Stimulated activated CD8-positive, alpha-beta memory T cell treated with anti-CD3 and anti-CD28 coated beads, Interleukin-4, amount 100 ng/mL, for 4 hours (primary cell): ENCODE measurements around the gene NKX6-1.

Source experiments
- DNase-seq, 2 donors: peaks; one replicate each; pipeline ENCODE4 v3.0.0-alpha.2; 2020; ENCODE audit warnings: low read depth in 2 of 2, low spot score in 1 of 2

NKX6-1 gene

DNA sequence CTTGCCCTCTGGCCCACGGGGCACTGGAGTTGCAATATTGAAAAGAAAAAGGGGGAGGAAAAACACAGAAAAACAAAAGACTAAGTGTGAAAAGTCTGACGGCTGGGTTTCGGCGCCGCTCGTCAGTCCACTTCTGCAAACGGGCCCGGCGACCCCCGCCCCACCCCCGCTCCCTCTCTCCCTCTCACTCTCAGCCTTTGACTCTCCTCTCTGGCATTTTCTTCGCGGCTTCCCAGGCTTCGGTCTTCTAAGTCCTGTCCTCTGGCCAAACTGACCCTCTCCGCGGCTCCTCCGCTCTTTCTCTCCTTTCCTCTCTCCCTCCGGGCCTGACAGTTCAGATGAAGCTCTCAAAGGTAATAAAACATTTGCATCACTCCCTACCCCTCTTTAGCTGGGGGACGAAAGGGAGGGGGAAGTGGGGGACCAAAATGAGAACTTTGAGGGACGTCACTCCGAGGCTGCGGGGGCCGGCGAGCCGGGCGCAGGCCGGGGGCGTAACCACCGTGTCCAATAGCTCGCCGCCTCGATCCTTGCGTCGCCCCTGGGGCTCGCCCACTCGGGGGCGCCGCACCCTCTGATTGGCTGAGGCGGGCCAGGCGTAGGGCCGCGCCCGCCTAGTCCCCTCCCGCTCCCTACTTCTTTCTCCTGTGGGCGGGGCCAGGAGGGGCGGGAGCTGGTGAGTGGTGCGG is at the start of gene NKX6-1:
Gene NKX6-1 (minus strand): TSS at position 358 of the 689 bp plus-strand sequence. CDS start 1,064 bp downstream, outside the sequence.
- DNase-seq: no peak

DNA sequence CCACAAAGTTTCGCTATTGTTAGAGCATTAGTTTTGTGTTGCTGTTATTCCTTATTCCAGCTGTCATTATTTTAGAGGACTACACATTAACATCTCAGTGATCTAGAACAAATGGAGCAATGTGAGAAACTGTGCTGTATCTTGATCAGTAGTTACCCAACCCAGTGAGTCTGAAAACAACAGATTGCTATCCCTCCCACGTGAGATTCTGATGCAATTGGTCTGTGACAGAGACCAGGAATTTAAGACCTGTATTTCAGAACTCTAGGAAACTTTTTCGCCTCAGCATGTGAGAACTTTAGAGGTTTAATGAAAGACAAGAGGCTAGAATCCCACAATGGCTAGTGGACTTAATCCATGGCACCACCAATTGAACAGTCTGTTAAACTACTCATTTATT is 48.1 kb upstream of the NKX6-1 start:
- no peak for DNase-seq

DNA sequence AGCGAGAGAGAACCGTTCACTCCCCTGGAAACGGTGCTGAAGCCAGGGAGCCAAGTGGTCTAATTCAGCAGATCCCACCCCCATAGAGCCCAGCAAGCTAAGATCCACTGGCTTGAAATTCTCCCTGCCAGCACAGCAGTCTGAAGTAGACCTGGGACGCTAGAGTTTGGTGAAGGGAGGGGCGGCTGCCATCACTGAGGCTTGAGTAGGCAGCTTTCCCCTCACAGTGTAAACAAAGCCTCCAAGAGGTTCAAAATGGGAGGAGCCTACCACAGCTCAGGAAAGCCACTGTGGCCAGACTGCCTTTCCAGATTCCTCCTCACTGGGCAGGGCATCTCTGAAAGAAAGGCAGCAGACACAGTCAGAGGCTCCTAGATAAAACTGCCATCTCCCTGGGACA is 46.0 kb upstream of the NKX6-1 start:
- no peak for DNase-seq

GRCh38 chr4:84535901-84536300 is 36.8 kb upstream of the NKX6-1 start:
- DNase-seq: no peak

- no peak for DNase-seq
These were observed 32.6 kb upstream of the NKX6-1 start for GRCh38 chr4:84531689-84532088.

GRCh38 chr4:84530871-84531270 is 31.8 kb upstream of the NKX6-1 start:
- DNase-seq: no peak

DNA sequence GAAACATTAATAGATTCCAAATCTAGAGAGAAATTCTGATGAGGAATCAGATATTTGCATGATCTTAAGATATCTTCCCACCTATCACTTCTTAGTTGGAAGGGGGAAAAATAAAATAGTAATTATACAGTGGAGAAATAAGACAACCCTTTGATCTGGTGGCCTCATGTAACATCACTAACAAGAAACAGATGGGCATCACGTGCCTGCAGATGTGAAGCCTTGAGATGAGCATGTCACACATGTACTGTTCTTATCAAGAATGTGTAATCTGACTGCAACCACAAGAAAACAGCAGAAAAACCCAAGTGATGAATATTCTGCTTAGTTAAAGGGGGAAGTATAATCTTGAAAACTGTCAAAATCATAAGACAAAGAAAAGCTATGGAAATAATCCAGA is 31.4 kb upstream of the NKX6-1 start:
- no peak for DNase-seq

GRCh38 chr4:84529169-84529751 is 30.2 kb upstream of the NKX6-1 start:
- no peak for DNase-seq

GRCh38 chr4:84527391-84527790 is 28.3 kb upstream of the NKX6-1 start:
- no peak for DNase-seq

- DNase-seq: no peak
These were observed 16.0 kb upstream of the NKX6-1 start for GRCh38 chr4:84515075-84515474.

GRCh38 chr4:84512277-84512676 is 13.2 kb upstream of the NKX6-1 start:
- DNase-seq: no peak

DNA sequence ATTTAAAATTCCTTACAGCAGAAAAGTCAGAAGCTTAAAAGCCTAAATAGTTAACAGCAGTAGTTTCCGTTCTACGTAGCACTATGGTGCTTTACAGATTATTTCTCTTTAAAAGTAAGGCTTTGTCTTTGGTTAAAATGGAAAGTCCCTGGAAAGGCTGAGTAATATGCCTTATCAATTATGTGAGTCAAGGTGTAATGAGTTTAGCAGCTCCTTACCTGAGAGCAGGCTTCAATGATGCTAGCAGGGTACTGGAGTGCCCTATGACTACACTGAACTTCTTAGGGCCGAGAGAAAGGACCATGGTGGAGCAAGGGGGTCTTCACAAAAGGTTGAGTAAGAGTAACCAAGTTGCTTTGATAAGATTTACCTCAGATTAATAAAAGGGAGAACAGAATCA is 12.6 kb upstream of the NKX6-1 start:
- DNase-seq: no peak

- no peak for DNase-seq
These were observed 8.8 kb upstream of the NKX6-1 start for GRCh38 chr4:84507941-84508340.

DNA sequence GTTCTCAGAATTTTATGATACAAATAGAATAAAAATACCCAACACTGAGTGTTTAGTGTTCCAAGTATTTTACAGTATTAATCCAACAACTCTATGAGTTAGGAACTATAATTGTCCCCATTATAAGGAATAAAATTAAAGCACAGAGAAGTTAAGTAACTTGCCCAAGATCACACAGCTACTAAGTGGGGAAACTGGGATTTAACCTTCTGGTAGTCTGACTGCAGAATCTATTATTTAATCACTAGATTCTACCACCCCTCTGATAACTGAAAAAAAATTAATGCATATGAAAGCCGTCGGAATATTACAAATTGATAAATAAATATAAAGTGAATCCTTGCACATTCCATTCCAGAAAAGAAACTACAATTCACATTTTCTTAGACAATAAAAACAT is 5.7 kb upstream of the NKX6-1 start:
- DNase-seq: no peak

DNA sequence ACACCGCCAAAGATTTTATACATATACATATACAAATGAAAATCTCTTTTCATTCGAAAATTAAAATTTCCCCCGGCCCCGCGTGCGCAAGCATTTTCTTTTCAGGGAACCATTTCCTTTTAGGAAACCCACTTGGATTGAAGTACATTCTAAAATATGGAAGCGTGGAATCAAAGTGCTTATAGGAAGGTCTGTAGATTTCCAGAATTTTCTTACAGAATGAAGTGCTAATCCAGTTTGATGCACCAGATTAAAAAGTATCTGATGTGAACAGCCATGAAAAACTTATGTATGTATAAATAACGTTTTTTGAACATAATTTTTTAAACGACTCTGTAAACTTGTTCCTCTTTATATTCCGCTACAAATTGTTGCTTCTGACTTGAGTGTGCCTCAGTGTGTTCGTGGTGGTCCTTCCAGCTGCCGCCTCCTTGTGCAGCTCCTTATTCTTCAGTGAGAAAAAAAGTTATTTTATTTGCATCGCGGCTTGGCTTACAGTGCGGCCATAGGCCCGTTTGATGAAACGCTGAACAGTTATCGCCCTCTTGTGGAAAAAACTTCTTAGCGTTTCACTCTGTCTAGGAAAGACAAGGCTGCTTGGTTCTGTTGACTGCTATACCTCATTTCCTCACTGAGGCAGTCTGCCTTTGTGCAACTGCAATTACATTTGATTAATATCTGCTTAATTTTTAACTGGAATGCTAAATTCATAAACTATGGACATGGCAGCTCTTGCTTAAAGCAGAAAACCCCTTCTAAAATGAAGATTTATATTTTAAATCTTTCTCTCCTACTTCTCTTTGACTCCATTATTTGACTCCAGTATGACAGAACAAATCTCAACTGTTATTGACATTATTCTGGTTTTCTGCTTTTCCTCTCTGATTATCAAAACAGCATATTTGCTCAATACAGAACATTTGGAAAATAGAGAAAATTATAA is 4.7 kb upstream of the NKX6-1 start:
- no peak for DNase-seq

- DNase-seq: no peak
These were observed 3.9 kb upstream of the NKX6-1 start for GRCh38 chr4:84502955-84503373.

DNA sequence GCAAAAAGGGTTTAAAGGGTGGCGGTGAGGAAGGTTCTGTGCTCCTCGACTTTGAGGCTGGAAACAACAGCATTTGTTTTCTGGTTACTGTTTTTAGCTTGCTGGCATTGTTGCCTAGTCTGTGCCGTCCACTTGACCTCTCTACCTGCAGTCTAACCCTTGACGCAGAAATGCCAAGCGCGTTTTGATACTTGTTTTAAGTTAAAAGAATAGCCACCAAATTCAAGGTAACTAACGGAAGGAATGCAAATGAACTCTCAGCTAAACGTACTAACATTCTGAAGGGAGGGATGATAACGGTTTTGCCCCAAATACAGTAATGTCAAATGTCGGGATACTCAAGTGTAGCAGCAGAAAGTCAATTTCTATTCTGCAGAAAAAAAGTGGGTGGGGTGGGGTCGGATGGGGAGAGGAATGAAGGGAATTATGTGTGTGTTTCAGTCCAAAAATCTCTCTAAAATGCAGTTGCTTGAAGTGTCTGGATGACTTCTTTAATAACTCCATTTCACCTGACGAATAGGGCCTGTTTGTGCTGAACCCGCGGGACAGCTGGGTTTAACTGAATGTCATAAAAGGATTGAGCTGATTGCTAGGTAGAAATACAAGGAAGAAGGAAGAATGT is 3.4 kb upstream of the NKX6-1 start:
- no peak for DNase-seq

DNA sequence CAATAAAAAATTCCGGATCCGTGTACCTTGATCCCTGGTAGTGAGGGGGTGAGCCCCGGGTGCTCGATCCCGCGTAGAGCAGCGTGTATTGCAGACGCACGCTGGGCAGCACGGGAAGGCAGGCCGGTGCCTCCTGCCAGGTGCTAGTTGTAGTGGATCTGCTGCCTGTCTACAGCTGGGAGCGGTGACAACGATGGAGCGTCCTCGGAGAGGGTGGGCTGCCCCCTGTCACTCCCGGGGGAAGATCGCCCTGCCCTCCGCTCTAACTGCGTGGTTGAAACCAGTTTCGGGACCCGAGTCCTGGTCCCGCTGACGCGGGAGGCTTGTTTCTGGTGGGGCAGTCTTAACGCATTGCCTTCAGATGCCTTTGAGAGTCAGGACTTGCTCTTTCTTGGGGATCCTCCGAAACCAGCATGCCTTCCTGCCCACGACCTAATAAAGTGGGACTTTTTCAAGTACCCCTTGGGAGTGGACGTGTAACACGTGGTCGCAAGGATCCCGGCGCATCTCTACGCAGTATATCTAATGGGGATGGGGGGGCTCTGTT is 2.7 kb upstream of the NKX6-1 start:
- no peak for DNase-seq

DNA sequence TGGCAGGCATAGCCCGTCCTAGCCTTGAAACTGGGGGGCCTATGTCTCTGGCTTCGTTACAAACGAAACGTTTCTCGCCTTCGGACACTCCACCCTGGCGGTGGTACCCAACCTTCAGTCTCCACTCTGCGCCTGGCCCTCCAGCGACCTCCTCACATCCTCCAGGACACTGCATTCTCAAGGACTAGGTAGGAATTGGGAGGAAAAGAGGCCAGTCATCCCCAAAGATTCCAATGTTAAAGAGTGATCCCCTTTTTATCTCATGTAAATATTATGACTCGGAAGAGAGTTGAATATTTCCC is 2.1 kb upstream of the NKX6-1 start:
- DNase-seq: no peak

- no peak for DNase-seq
These were observed 1.5 kb upstream of the NKX6-1 start for GRCh38 chr4:84500386-84501201.

GRCh38 chr4:84499624-84499982 is 511 bp upstream of the NKX6-1 start:
- DNase-seq: no peak
